ENCODE results near the gene ZSWIM4.
A peak's percentile ranks its signal among the peaks of the same experiment; 100 is the strongest.

- TF ChIP-seq CTCF (IDR thresholded peaks at IDR 0.05) (no peak), POLR2A (IDR thresholded peaks at IDR 0.05) (peak in 1 of 4 donors; percentile 14)
Measured at GRCh38 chr19:13831537-13832467, 36.6 kb downstream of the ZSWIM4 start.

All from stomach (tissue), 4 donors.